Activated T-helper 17 cell treated with anti-CD3 and anti-CD28 coated beads, Interleukin-2, amount 50 U/mL, for 72 hours (primary cell): Measurements from ENCODE around the gene AMZ1. TPM values are rescaled to one million over a fixed set of nuclear protein-coding genes. Genes with fewer than 3 reads are reported as not detected.

Experiments used
- ATAC-seq: fragments of 150-1000 bp; cut with Tn5 transposase; replicated peaks from 2 replicates; pipeline ENCODE4 v1.10.0; 2021; ENCODE audit warnings: mild to moderate bottlenecking, moderate library complexity
- H3K27ac Mint-ChIP-seq: one replicate; pipeline ENCODE4 v1.8.0; 2022; ENCODE audit warnings: mixed read lengths
- H3K27me3 Mint-ChIP-seq: one replicate; pipeline ENCODE4 v1.8.0; 2022; ENCODE audit warnings: mixed read lengths
- H3K36me3 Mint-ChIP-seq: one replicate; pipeline ENCODE4 v1.8.0; 2022; ENCODE audit warnings: low read depth, mild to moderate bottlenecking, mixed read lengths
- H3K4me1 Mint-ChIP-seq: one replicate; pipeline ENCODE4 v1.8.0; 2022; ENCODE audit warnings: mixed read lengths
- H3K4me3 Mint-ChIP-seq: one replicate; pipeline ENCODE4 v1.8.0; 2022; ENCODE audit warnings: mild to moderate bottlenecking, mixed read lengths
- H3K9me3 Mint-ChIP-seq: one replicate; pipeline ENCODE4 v1.8.0; 2022; ENCODE audit warnings: mixed read lengths
- total RNA-seq, 2 donors: library from RNA; stranded (reverse); gene quantifications; one replicate each; pipeline ENCODE4 v1.2.3, GENCODE V29; 2022

The AMZ1 gene
- total RNA-seq, 2 donors from 2014 or later, result 0.69 TPM; not detected in 1

- no peaks in the 10 kb centered on the region for H3K27me3 Mint-ChIP-seq
- H3K36me3 Mint-ChIP-seq, result no peaks in the 10 kb centered on the region
- ATAC-seq, result no peak
- H3K9me3 Mint-ChIP-seq, result no peaks in the 10 kb centered on the region
- no peaks in the 10 kb centered on the region for H3K4me1 Mint-ChIP-seq
- H3K4me3 Mint-ChIP-seq, result no peak overlapping the region
- no peak overlapping the region for H3K27ac Mint-ChIP-seq
Observed at GRCh38 chr7:2659556-2660358, 28.2 kb upstream of the AMZ1 start.

- Mint-ChIP-seq H3K4me3 (no peak overlapping the region), H3K4me1 (no peaks in the 10 kb centered on the region), H3K27ac (no peak overlapping the region), H3K27me3 (no peaks in the 10 kb centered on the region), H3K9me3 (no peaks in the 10 kb centered on the region), H3K36me3 (no peaks in the 10 kb centered on the region)
- no peak for ATAC-seq
Observed at GRCh38 chr7:2660359-2661095, 27.5 kb upstream of the AMZ1 start.

- no peaks in the 10 kb centered on the region for H3K9me3 Mint-ChIP-seq
- no peak for ATAC-seq
- no peak overlapping the region for H3K27ac Mint-ChIP-seq
- no peak overlapping the region for H3K4me3 Mint-ChIP-seq
- H3K4me1 Mint-ChIP-seq, result no peaks in the 10 kb centered on the region
- no peaks in the 10 kb centered on the region for H3K36me3 Mint-ChIP-seq
- H3K27me3 Mint-ChIP-seq, result no peaks in the 10 kb centered on the region
Observed at GRCh38 chr7:2661096-2661449, 26.9 kb upstream of the AMZ1 start.

DNA sequence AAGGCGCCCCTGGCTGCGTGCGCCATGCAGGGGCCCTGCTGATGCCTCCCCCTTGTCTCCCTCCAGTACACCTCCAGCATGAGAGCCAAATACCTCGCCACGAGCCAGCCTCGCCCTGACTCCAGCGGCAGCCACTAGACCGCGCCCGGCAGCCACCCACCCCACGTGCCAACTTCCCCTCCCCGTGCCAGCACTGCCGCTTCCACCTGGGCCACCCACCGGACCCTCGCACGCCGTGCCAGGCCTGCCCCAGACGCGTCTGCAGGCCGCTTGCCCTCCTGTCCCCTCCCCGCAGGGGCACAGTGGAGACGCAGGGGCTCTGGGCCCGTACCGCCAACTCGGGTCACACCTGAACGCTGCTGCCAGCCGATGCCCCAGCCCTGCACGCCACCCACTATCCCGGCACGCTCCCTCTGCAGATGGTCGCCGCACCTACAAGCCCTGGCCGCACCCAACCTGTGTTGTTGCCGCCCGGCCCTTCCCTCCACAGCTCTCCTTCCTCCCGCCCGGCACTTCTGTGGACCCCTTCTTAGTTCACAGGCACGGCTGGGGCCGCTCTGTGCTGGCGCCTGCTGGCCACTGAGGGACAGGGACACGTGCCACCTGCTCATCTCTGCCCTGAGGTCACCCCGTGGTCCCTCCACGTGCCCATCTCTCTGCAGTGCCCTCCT lies 26.3 kb upstream of the AMZ1 start:
- no peaks in the 10 kb centered on the region for H3K27me3 Mint-ChIP-seq
- no peaks in the 10 kb centered on the region for H3K9me3 Mint-ChIP-seq
- no peak for ATAC-seq
- no peak overlapping the region for H3K4me3 Mint-ChIP-seq
- H3K27ac Mint-ChIP-seq, result no peak overlapping the region
- H3K4me1 Mint-ChIP-seq, result no peaks in the 10 kb centered on the region
- H3K36me3 Mint-ChIP-seq, result no peaks in the 10 kb centered on the region

DNA sequence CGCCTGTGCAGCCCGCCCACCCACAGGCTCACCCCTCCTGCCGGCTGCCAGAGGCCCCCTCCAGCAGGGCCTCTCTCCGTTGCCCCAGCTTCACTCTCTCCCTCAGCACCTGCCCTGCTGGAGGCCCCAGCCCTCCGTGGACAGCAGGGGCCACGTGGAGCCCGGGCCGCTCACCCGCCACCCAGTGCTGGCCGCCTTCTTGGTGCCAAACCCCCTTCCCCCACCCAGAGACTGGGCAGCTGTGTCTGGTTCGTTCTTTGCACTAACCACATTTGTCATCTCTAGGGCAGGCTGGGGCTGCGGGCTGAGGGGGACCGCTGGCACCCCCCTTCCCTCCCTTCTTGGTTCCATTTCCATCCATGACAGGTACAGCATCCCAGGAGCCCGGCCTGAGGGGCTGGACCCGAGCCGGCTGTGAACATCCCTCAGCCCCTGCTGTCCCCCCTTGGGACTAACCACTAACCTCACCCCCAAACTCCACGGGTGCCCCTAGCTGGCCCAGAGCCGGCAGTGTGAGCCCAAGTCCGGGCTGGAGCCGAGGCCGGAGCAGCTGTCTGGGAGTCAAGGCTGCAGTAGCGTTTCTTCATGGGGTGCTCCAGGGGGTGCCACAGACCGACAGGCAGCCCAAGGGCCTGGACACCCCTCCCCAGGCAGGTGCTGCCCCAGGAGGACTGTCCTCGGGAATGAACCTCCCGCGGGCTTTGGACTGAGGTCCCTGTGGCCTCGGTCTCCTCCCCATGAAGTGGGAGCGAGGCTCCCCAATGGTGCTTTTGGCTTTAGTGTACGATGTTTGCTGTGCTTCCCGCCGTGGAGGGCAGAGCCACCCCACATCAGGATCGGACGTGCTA lies 25.5 kb upstream of the AMZ1 start:
- H3K4me3 Mint-ChIP-seq, result no peak overlapping the region
- H3K9me3 Mint-ChIP-seq, result no peaks in the 10 kb centered on the region
- H3K4me1 Mint-ChIP-seq, result no peaks in the 10 kb centered on the region
- no peaks in the 10 kb centered on the region for H3K36me3 Mint-ChIP-seq
- H3K27ac Mint-ChIP-seq, result no peak overlapping the region
- H3K27me3 Mint-ChIP-seq, result no peaks in the 10 kb centered on the region
- ATAC-seq, result no peak

- H3K27ac Mint-ChIP-seq, result no peak overlapping the region
- ATAC-seq, result no peak
- H3K4me3 Mint-ChIP-seq, result no peak overlapping the region
- H3K27me3 Mint-ChIP-seq, result peaks cover 8% of the 10 kb centered on the region
- no peaks in the 10 kb centered on the region for H3K36me3 Mint-ChIP-seq
- H3K9me3 Mint-ChIP-seq, result no peaks in the 10 kb centered on the region
- no peaks in the 10 kb centered on the region for H3K4me1 Mint-ChIP-seq
Observed at GRCh38 chr7:2663121-2663886, 24.7 kb upstream of the AMZ1 start.

DNA sequence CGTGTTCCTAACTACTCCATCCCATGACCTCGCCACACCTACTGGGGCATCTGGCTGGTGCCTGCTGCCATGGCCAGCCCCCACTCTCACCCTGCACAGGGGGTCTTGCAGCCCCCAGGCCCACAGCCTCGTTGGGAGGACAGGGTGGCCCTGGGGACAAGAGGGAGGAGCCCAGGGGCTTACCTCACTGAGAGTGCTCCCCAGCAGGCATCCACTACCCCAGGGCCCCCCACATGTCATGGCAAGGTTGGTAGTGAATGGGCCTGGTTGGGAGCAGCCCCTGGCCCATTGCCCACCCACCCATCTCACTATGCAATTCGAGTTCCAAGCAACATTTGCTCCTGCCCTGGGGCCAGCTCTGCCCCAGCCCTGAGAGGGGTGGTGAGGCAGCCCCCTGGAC lies 24.0 kb upstream of the AMZ1 start:
- no peak for ATAC-seq
- Mint-ChIP-seq H3K4me3 (no peak overlapping the region), H3K27me3 (peaks cover 9% of the 10 kb centered on the region), H3K4me1 (no peaks in the 10 kb centered on the region), H3K27ac (no peak overlapping the region), H3K9me3 (no peaks in the 10 kb centered on the region), H3K36me3 (no peaks in the 10 kb centered on the region)

DNA sequence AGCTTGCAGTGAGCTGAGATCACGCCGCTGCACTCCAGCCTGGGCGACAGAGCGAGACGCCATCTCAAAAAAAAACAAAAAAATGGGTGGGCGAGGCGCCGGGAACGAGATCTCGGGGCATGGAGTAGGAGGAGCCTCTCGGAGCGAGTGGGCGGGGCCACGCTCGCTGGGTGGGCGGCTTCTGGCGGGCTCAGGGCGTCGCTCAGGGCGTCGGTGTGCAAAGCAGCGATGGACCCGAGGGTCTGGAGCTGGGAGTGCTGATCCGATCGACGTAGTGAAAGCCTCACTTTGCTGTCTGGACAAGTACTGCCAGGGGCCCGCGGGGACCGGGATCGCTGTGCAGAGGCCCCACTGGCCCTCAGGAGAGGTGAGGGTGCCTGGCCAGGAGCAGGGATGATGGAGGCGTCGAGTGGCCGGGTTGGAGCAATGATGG lies 22.6 kb upstream of the AMZ1 start:
- Mint-ChIP-seq H3K9me3 (no peaks in the 10 kb centered on the region), H3K4me1 (no peaks in the 10 kb centered on the region), H3K27me3 (peaks cover 15% of the 10 kb centered on the region), H3K27ac (no peak overlapping the region), H3K36me3 (no peaks in the 10 kb centered on the region), H3K4me3 (no peak overlapping the region)
- ATAC-seq, result no peak

- Mint-ChIP-seq H3K9me3 (no peaks in the 10 kb centered on the region), H3K4me3 (no peak overlapping the region), H3K27ac (no peak overlapping the region), H3K4me1 (no peaks in the 10 kb centered on the region), H3K27me3 (peaks cover 15% of the 10 kb centered on the region), H3K36me3 (no peaks in the 10 kb centered on the region)
- ATAC-seq, result no peak
Observed at GRCh38 chr7:2666155-2666554, 21.8 kb upstream of the AMZ1 start.

- Mint-ChIP-seq H3K4me3 (no peak overlapping the region), H3K9me3 (no peaks in the 10 kb centered on the region), H3K27me3 (peaks cover 15% of the 10 kb centered on the region), H3K4me1 (no peaks in the 10 kb centered on the region), H3K36me3 (no peaks in the 10 kb centered on the region), H3K27ac (no peak overlapping the region)
- no peak for ATAC-seq
Observed at GRCh38 chr7:2666588-2667250, 21.3 kb upstream of the AMZ1 start.

DNA sequence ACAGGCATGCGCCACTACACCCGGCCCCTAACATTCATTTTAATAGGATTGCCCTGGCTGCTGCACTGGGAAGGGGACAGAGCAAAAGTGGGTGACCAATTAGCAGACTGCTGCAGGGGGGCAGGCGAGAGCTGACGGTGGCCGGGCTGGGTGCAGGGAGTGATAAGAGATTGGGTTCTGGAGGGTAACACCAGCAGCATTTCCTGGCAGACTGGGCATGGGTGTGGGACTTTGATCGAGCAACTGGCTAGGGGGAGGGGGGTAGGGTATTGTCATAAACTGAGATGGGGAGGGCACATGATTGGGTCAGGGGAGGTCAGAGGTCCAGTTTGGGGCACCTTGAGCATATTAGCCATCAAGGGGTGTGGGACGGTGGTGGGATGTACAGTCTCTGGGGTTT lies 20.2 kb upstream of the AMZ1 start:
- Mint-ChIP-seq H3K27ac (no peak overlapping the region), H3K4me3 (no peak overlapping the region), H3K36me3 (no peaks in the 10 kb centered on the region), H3K27me3 (peaks cover 15% of the 10 kb centered on the region), H3K9me3 (no peaks in the 10 kb centered on the region), H3K4me1 (no peaks in the 10 kb centered on the region)
- ATAC-seq, result no peak

DNA sequence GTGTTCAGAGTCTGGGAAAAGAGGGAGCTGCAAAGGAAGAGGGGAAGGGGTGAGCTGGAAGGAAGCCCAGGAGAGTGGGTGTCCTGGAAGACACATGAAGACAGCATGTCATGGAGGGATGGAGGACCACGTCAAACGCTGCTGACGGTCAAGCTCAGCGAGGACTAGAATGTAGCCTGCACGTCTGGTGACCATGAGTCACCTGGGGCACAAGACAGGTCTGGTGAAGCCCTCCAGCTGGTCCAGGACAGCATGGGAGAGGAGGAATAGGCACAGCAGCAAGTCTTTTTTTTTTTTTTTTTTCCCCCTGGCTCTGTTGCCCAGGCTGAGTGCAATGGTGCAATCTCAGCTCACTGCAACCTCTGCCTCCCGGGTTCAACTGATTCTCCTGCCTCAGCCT lies 19.6 kb upstream of the AMZ1 start:
- no peaks in the 10 kb centered on the region for H3K4me1 Mint-ChIP-seq
- no peaks in the 10 kb centered on the region for H3K9me3 Mint-ChIP-seq
- H3K27me3 Mint-ChIP-seq, result peaks cover 15% of the 10 kb centered on the region
- H3K27ac Mint-ChIP-seq, result no peak overlapping the region
- H3K4me3 Mint-ChIP-seq, result no peak overlapping the region
- no peaks in the 10 kb centered on the region for H3K36me3 Mint-ChIP-seq
- ATAC-seq, result no peak

DNA sequence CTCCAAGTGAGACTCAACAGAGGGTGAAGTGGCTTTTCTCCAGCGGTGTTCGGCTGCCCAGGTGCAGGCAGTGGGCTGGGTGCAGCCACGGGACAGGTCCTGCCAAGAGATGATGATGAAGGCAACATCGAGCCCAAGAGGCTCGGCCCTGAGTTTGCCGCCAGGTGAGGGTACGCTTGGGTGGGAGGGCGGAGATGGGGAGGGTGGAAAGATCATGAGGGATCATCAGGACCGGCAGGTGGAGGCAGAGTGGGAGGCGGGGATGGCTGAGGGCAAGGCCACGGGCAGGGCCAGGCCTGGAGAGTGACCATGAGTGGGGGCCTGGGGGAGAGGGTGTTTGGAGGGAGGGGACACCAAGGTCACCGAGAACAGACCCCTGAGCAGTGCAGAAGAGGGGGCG lies 17.8 kb upstream of the AMZ1 start:
- no peaks in the 10 kb centered on the region for H3K4me1 Mint-ChIP-seq
- no peak for ATAC-seq
- no peaks in the 10 kb centered on the region for H3K9me3 Mint-ChIP-seq
- peak overlapping the region; percentile 45 for H3K27ac Mint-ChIP-seq
- no peaks in the 10 kb centered on the region for H3K36me3 Mint-ChIP-seq
- no peak overlapping the region for H3K4me3 Mint-ChIP-seq
- peaks cover 15% of the 10 kb centered on the region for H3K27me3 Mint-ChIP-seq
